OCI-LY7 (cell line): ENCODE results near the gene CNTNAP3. TPM values are rescaled to one million over a fixed set of nuclear protein-coding genes. Genes with fewer than 3 reads are reported as not detected.
"Not testable (repeated sequence)": the region's sequence is repeated elsewhere in the genome, so short reads cannot be mapped to it uniquely, and the experiment has no call there.

ENCODE experiments used
- BruUV-seq: library from RNA; stranded (reverse); fragments of 400-500 nt; replicated peaks from 2 replicates; lab custom pipeline; 2021; lab: Mats Ljungman, UMichigan
- CTCF ChIA-PET: fragments of 300-600 bp; sonication (Branson Sonifier 250); formaldehyde crosslinking; loops from one replicate; lab custom pipeline; 2022; ENCODE audit warnings: antibody characterized with exemption; ENCODE audit not compliant: unreplicated experiment; lab: Charles Lee
- POLR2A ChIA-PET: fragments of 300-600 bp; sonication (Branson Sonifier 250); formaldehyde crosslinking; loops from one replicate; lab custom pipeline; 2022; ENCODE audit warnings: antibody characterized with exemption; lab: Charles Lee
- DNase-seq: peaks from one replicate; pipeline ENCODE4 v3.0.0-alpha.2; 2015; ENCODE audit warnings: low spot score
- H2AFZ ChIP-seq: fragments of 200-600 bp; sonication (generic), shearing (Covaris generic); 2 replicates; pipeline ENCODE4 v1.6.1; 2014; ENCODE audit warnings: mild to moderate bottlenecking, antibody characterized with exemption, low read length, moderate library complexity
- H3K27ac ChIP-seq: fragments of 200-600 bp; sonication (generic); 2 replicates; pipeline ENCODE4 v1.5.1; 2014; ENCODE audit warnings: mixed run types, low read depth, mild to moderate bottlenecking, moderate library complexity, low read length, inconsistent platforms; ENCODE audit not compliant: poor library complexity, severe bottlenecking
- H3K36me3 ChIP-seq: fragments of 200-600 bp; sonication (generic); 2 replicates; pipeline ENCODE4 v1.6.1; 2014; ENCODE audit warnings: mild to moderate bottlenecking, antibody characterized with exemption, low read length, moderate library complexity, mixed read lengths; ENCODE audit not compliant: insufficient read depth
- H3K4me1 ChIP-seq: fragments of 200-600 bp; sonication (generic); 2 replicates; pipeline ENCODE4 v1.5.1; 2014; ENCODE audit warnings: mild to moderate bottlenecking, low read length; ENCODE audit not compliant: insufficient read depth, poor library complexity, severe bottlenecking
- H3K4me2 ChIP-seq: fragments of 200-600 bp; sonication (generic); 2 replicates; pipeline ENCODE4 v1.6.1; 2014; ENCODE audit warnings: mild to moderate bottlenecking, low read length
- H3K4me3 ChIP-seq: fragments of 200-600 bp; sonication (generic); 2 replicates; pipeline ENCODE4 v1.5.1; 2014; ENCODE audit warnings: mild to moderate bottlenecking, low read depth, low read length; ENCODE audit not compliant: poor library complexity, severe bottlenecking
- H3K79me2 ChIP-seq: fragments of 200-600 bp; sonication (generic); 2 replicates; pipeline ENCODE4 v1.6.1; 2016; ENCODE audit warnings: low read depth, mild to moderate bottlenecking, low read length, moderate library complexity, mixed read lengths; ENCODE audit not compliant: insufficient read depth
- H3K9me2 ChIP-seq: fragments of 200-600 bp; sonication (generic); 2 replicates; pipeline ENCODE4 v1.6.1; 2016; ENCODE audit warnings: mild to moderate bottlenecking, low read length, mixed read lengths; ENCODE audit not compliant: insufficient read depth
- H3K9me3 ChIP-seq: fragments of 200-600 bp; sonication (generic); 2 replicates; pipeline ENCODE4 v1.6.1; 2014; ENCODE audit warnings: mild to moderate bottlenecking, mixed run types, low read length, mixed read lengths
- H4K20me1 ChIP-seq: fragments of 200-600 bp; sonication (generic); 2 replicates; pipeline ENCODE4 v1.6.1; 2014; ENCODE audit warnings: mild to moderate bottlenecking, antibody characterized with exemption, low read length, moderate library complexity, mixed read lengths; ENCODE audit not compliant: insufficient read depth
- CTCF ChIP-seq: fragments of 200-600 bp; sonication (generic); conservative IDR thresholded peaks from 2 replicates; pipeline ENCODE4 v1.5.1; 2014; ENCODE audit warnings: mild to moderate bottlenecking, antibody characterized with exemption, low read length, moderate library complexity, mixed read lengths
- EZH2phosphoT487 ChIP-seq: fragments of 200-600 bp; sonication (generic); IDR thresholded peaks from 2 replicates; pipeline ENCODE4 v1.6.1; 2018; ENCODE audit warnings: low read depth, borderline replicate concordance, mild to moderate bottlenecking, mixed run types, antibody characterized with exemption, low read length, moderate library complexity, mixed read lengths
- intact Hi-C: fragments of 100-400 bp; cut with micrococcal nuclease; formaldehyde crosslinking; loops from one replicate; pipeline ENCODE4 v1.10.0; 2022; ENCODE audit not compliant: unreplicated experiment
- total RNA-seq, 2 experiments: library from RNA; depleted of rRNA in 1 of 2; stranded (reverse); fragments of >200 nt in 1 of 2; shearing (Covaris generic) in 1 of 2; gene quantifications; 2 replicates each; pipeline ENCODE4 v1.2.3, GENCODE V29; 2014 to 2022

The CNTNAP3 gene
- total RNA-seq, 2 experiments from 2014 or later: not detected

- H3K27ac ChIP-seq, POLR2A ChIA-PET, BruUV-seq, H2AFZ ChIP-seq, H3K9me2 ChIP-seq, H3K4me3 ChIP-seq, H3K9me3 ChIP-seq, H4K20me1 ChIP-seq, H3K4me1 ChIP-seq, H3K36me3 ChIP-seq, CTCF ChIA-PET, H3K79me2 ChIP-seq, intact Hi-C loops, DNase-seq, H3K4me2 ChIP-seq: not testable (repeated sequence)
Measured at GRCh38 chr9:39132826-39133552, 155.0 kb downstream of the CNTNAP3 start.

- H3K9me2 ChIP-seq, POLR2A ChIA-PET, H3K9me3 ChIP-seq, H3K36me3 ChIP-seq, intact Hi-C loops, H3K79me2 ChIP-seq, H4K20me1 ChIP-seq, BruUV-seq, H3K4me1 ChIP-seq, H3K27ac ChIP-seq, H3K4me3 ChIP-seq, DNase-seq, H2AFZ ChIP-seq, CTCF ChIA-PET, H3K4me2 ChIP-seq: not testable (repeated sequence)
Measured at GRCh38 chr9:39121401-39121800, 166.6 kb downstream of the CNTNAP3 start.

- H3K4me3 ChIP-seq, H3K36me3 ChIP-seq, H2AFZ ChIP-seq, H3K9me3 ChIP-seq, DNase-seq, BruUV-seq, H3K79me2 ChIP-seq, POLR2A ChIA-PET, H4K20me1 ChIP-seq, H3K4me1 ChIP-seq, H3K27ac ChIP-seq, H3K4me2 ChIP-seq, CTCF ChIA-PET, intact Hi-C loops, H3K9me2 ChIP-seq: not testable (repeated sequence)
Measured at GRCh38 chr9:39111746-39112145, 176.2 kb downstream of the CNTNAP3 start.

- ChIA-PET CTCF (no interaction called here), POLR2A (no interaction called here)
- no peaks in the 10 kb centered on the region for H4K20me1 ChIP-seq
- DNase-seq: no peak
- H3K4me2 ChIP-seq: no peak overlapping the region
- no peaks in the 10 kb centered on the region for H3K36me3 ChIP-seq
- intact Hi-C loops: no loop called here
- H2AFZ ChIP-seq: no peak overlapping the region
- no peaks in the 10 kb centered on the region for H3K9me3 ChIP-seq
- no TSS peak for BruUV-seq
- H3K4me1 ChIP-seq: no peaks in the 10 kb centered on the region
- TF ChIP-seq EZH2phosphoT487 (no peak), CTCF (no peak)
- no peaks in the 10 kb centered on the region for H3K79me2 ChIP-seq
- no peaks in the 10 kb centered on the region for H3K9me2 ChIP-seq
- H3K27ac ChIP-seq: no peak overlapping the region
- no peak overlapping the region for H3K4me3 ChIP-seq
Measured at GRCh38 chr9:39108145-39108544, 179.8 kb downstream of the CNTNAP3 start.

- H3K9me3 ChIP-seq, H3K4me2 ChIP-seq, H2AFZ ChIP-seq, H3K27ac ChIP-seq, intact Hi-C loops, H3K4me1 ChIP-seq, DNase-seq, H4K20me1 ChIP-seq, H3K4me3 ChIP-seq, H3K79me2 ChIP-seq, POLR2A ChIA-PET, H3K36me3 ChIP-seq, CTCF ChIA-PET, H3K9me2 ChIP-seq, BruUV-seq: not testable (repeated sequence)
Measured at GRCh38 chr9:39097208-39097607, 190.8 kb downstream of the CNTNAP3 start.

GRCh38 chr9:39085311-39085710, 202.7 kb downstream of the CNTNAP3 start:
- H3K9me3 ChIP-seq, H3K4me1 ChIP-seq, H3K36me3 ChIP-seq, H3K4me3 ChIP-seq, H3K27ac ChIP-seq, intact Hi-C loops, CTCF ChIA-PET, DNase-seq, POLR2A ChIA-PET, H2AFZ ChIP-seq, H3K4me2 ChIP-seq, BruUV-seq, H4K20me1 ChIP-seq, H3K9me2 ChIP-seq, H3K79me2 ChIP-seq: not testable (repeated sequence)
